ENCODE data around the gene MMAB.

MMAB gene

GRCh38 chr12:109540526-109541412, 32.5 kb downstream of the MMAB start:
- DNase-seq (ENCODE audit: low read depth in 1 of 2, low spot score in 1 of 2), result no peak

GRCh38 chr12:109539508-109539907, 33.8 kb downstream of the MMAB start:
- DNase-seq (ENCODE audit: low read depth in 1 of 2, low spot score in 1 of 2), result no peak

DNA sequence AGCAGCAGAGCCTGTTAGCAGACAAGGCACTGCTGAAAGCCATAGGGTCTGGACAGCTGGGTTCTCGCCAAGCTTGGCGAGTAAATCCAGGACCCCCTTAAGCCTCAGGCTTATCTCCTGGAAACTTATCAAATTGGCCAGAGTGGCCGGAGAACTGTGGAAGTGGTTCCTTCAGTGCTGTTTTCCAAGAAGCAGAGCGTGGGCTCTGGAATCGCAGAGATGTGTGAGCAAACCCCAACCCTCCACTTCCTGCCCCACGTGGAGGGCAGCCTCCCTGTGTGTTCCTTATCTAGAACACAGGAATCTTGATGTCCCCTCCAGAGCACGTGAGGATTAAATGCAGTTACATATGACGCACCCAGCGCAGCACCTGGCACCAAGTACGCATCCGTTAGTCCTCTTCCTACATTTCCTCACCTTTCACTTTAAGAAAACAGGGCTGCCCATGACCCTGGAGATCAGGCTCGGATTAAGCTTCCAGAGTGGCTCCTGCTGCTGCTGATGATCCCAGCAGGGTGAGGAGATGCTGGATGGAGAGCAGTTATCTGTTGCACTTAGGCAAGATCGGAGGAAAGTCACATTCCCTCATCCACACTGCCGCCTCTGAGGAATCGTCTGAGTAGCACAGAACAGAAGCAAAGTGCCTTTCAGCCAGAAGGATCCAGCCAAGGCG, 35.0 kb downstream of the MMAB start:
- no peak for DNase-seq (ENCODE audit: low read depth in 1 of 2, low spot score in 1 of 2)

GRCh38 chr12:109537136-109537535, 36.2 kb downstream of the MMAB start:
- DNase-seq (ENCODE audit: low read depth in 1 of 2, low spot score in 1 of 2), result no peak

- no peak for DNase-seq (ENCODE audit: low read depth in 1 of 2, low spot score in 1 of 2)
These were observed 37.4 kb downstream of the MMAB start for GRCh38 chr12:109535863-109536250.

- DNase-seq (ENCODE audit: low read depth in 1 of 2, low spot score in 1 of 2), result no peak
These were observed 38.0 kb downstream of the MMAB start for GRCh38 chr12:109535231-109535862.

- DNase-seq (ENCODE audit: low read depth in 1 of 2, low spot score in 1 of 2), result no peak
These were observed 38.8 kb downstream of the MMAB start for GRCh38 chr12:109534456-109534855.

DNA sequence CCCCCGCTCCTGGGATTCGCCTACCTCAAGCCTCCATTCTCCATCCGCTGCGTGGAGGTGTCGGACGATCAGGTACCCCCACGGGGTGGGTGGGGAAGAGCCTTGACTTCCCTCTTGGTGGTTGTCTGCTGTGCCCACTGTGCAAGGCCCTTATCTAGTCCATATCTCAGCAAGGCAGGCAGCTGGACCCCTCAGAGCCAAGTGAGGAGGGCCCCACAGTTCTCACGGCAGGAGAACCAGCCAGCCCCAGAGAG, 39.9 kb downstream of the MMAB start:
- DNase-seq (ENCODE audit: low read depth in 1 of 2, low spot score in 1 of 2), result no peak

DNA sequence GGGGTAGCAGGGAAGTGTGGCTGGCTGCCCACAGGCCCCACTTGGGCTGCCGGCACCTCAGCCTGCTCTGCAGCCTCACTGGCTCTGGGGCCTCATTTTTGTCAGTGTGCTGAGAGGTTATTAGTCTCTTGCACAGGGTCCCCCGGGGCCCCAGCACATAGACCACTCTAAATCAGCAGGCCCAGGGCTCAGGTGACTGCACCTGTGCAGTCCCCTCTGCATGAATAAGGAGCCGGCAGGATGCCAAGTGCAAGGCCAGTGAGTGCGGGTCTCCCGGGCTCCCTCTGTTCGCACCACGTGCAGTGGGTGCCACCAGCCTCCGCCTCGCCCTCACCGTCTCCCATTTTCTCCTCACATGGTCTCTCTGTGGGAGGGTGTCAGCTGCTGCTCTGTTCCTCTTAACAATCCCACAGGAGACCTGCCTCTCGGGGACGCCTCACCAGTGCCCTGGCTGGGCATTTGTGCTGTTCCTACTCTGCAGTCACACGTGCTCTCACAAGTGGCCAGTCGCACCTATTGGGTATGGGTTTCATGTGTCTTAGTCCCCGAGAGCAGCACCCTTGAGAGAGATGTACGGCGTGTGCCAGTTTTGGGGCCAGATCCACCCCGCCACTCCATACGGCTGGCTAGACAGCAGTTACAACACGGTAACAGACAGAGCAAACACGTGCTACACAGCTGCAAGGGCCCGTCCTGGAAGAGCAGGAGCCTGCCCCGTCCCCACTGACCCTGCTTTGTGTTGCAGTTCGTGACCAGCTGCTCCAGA, 40.4 kb downstream of the MMAB start:
- no peak for DNase-seq (ENCODE audit: low read depth in 1 of 2, low spot score in 1 of 2)

DNA sequence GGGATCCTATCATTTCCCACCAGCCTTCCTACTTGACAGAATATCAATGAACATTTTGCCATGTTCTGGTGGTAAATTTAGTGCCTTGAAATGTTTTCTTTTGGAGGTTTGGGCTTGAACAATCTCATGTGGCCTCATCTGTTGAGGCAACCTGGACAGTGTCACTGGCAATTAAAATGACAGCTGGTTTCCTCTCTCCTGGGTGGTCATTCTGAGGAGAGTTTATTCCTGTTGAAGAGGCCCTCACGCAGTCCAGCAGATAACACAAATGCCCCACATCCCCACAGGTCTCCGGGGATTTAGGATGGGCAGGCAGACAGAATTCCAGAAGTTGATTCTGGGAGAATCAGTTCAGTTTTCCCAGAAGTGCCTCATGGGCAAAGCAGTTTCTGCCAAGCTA, 41.9 kb downstream of the MMAB start:
- DNase-seq (ENCODE audit: low read depth in 1 of 2, low spot score in 1 of 2), result no peak

DNA sequence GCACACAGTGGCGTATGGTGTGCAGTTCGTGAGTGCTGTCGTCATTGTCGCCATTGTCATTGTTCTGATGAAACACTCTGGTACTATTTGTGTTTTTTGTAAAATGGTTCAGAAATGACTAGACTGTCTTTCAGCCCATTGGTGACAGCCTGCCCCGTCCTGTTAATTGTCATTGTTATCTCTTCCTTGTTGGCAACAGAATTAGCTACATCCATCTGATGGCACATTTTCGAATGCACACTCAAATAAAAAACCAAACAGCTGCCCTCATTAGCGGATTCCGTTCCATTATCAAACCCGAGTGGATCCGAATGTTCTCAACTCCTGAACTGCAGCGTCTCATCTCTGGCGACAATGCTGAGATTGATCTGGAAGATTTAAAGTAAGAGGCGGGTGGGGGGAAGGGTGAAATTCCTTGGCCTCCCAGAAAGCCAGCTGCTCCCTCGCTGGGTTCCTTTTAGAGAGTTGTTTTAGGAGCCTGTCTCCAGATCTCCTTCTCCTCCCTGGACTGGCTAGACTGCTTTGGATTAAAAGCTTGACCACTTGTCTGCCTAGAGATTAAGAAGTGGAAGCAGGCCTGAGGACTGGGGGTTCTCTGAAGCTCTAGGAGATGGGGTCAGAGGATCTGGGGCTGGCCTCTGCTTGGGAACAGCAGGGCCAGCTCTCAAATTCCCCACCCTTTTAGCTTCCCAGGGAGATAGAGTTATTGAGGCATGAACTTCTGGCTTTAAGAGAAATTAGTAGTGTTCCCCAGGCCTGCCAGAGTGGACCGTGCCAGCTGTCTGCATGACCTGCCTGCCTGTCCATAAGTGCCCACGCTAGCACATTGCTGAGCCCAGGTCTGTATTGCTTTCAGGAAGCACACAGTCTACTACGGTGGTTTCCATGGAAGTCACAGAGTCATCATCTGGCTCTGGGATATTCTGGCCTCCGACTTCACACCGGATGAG, 43.3 kb downstream of the MMAB start:
- no peak for DNase-seq (ENCODE audit: low read depth in 1 of 2, low spot score in 1 of 2)

DNA sequence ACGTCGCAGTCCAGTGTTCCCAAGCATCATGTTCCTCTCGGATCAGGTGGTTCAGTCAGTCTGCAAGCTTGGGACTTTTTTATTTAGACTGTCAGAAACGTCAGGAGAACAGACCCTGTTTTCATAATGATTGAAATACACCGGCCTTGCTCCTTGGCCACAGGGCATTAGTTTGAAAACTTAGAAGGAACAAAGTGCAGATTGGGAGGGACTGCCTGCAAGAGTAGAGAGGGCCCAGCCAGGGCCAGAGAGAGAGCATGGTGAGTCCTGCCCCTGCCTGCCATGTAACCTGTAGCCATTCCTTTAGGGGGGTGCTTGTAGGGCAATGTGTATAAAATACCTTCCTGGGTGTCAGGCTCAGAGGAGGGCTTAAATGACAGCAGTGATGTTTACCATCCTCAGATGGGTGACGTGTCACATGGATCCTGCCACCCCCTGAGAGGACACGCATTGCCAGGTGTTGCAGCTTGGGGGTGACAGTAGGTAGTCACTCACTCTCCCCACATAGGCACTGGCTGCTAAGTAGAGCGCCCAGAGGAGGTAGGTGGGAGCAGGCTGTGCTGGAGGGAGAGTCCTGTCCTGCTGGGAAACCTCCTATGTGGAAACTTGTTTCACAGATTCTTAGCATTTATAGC, 45.7 kb downstream of the MMAB start:
- DNase-seq (ENCODE audit: low read depth in 1 of 2, low spot score in 1 of 2), result no peak

GRCh38 chr12:109525279-109525585, 48.1 kb downstream of the MMAB start:
- DNase-seq (ENCODE audit: low read depth in 1 of 2, low spot score in 1 of 2), result no peak

DNA sequence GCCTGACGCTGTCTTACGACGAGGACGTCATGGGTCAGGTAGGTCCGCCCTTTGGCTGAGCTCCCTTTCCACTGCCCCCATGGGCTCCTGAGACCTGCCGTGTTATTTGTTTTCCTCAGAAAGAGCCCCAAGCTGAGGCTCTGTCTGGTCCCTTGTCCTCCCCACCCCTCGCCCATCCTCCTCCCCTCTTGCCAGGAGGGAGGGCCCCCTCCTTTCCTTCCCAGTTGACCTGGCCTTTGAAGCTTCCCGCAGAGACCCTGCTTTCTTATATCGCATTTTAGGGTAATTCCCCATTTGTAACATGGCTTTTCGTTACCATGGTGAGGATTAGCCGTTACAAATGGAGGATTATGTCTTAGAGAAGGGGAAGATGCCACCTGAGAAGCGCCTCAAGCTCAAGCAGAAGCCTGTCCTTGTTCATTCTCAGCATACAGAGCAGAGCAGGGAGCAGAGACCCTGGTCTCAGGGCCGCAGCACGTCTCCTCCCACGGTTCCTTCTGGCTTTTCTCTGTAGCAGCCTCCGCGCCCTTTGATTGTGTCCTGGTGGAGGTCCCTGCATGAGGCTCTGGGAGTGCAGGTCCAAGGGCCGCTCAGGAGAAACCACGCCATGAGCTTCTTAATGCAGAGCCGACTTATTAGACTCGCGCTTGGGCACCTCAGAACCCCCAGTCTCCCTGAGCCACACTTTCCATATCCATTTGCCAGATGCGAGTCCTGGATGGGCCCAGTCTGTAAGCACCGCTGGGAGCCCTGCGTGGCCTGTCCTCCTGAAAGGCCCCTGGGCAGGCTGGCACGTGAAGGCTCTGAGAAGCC, 48.6 kb downstream of the MMAB start:
- DNase-seq (ENCODE audit: low read depth in 1 of 2, low spot score in 1 of 2), result no peak

DNA sequence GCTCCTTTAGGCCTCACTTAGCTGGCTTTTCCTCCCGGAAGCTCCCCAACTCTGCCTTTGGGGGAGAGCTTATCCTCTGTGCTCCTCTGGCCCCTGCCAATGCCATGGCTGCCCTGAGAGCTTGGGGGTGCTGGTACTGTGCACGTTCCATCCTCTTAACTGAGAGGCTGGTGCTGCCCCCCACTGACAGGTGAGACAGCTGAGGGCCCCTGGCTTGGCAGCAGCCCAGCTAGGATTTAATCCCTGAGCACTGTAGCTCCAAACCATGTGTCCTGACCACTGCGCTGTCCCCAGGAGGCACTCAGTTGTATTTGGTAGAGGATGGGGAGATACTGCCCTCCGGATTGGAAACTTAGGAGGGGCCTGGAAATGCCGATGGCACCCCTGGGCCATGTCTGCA, 49.8 kb downstream of the MMAB start:
- no peak for DNase-seq (ENCODE audit: low read depth in 1 of 2, low spot score in 1 of 2)

- no peak for DNase-seq (ENCODE audit: low read depth in 1 of 2, low spot score in 1 of 2)
These were observed 50.2 kb downstream of the MMAB start for GRCh38 chr12:109523071-109523470.

GRCh38 chr12:109521831-109522230, 51.5 kb downstream of the MMAB start:
- DNase-seq (ENCODE audit: low read depth in 1 of 2, low spot score in 1 of 2), result no peak

DNA sequence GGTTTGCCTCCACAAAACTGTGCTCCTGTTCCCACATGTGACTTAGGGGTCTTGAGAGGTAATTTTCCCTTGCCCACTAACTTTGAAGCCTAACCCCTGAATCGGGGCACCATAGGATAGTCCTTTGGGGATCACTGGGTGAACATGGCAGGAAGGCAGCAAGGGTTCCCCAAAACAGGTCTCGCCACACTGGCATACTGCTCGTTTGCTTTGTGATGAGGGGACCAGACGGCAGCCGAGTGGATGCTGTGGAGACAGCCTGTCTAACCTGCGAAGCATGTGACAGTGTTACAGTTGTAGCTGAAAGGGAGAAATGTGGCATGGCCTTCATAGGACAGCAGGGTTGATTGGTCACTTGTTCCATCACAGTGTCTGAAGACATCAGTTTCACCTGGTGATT, 53.5 kb downstream of the MMAB start:
- no peak for DNase-seq (ENCODE audit: low read depth in 1 of 2, low spot score in 1 of 2)
